Brain microvascular endothelial cell (primary cell): ENCODE measurements around the gene APOBEC3F.

Experiments
- DNase-seq: peaks from one replicate; pipeline ENCODE4 v3.0.0-alpha.2; 2020
- H3K27ac ChIP-seq: fragments of 250-450 bp; sonication (Bioruptor Pico); 2 replicates; pipeline ENCODE4 v1.5.1; 2020; ENCODE audit warnings: mild to moderate bottlenecking, moderate library complexity
- H3K27me3 ChIP-seq: fragments of 250-450 bp; sonication (Bioruptor Pico); replicated peaks from 2 replicates; pipeline ENCODE4 v1.5.1; 2020; ENCODE audit warnings: mild to moderate bottlenecking
- H3K36me3 ChIP-seq: fragments of 250-450 bp; sonication (Bioruptor Pico); replicated peaks from 2 replicates; pipeline ENCODE4 v1.5.1; 2020; ENCODE audit warnings: mild to moderate bottlenecking
- H3K4me3 ChIP-seq: 2 replicates; pipeline ENCODE4 v1.5.1; 2011; ENCODE audit warnings: low read depth, mild to moderate bottlenecking, control low read depth, low read length, moderate library complexity
- in situ Hi-C: cut with HindIII; loops from 2 replicates; pipeline ENCODE4 v1.10.0; 2017; ENCODE audit warnings: low sequenced_read_pairs, low pct_ligation_motif_present
- TF ChIP-seq, protein P1 (sequence below): IDR thresholded peaks from 2 replicates; pipeline ENCODE4 v1.5.1; 2011; ENCODE audit warnings: low read depth, mild to moderate bottlenecking, moderate library complexity, low read length, control low read depth, inconsistent platforms; ENCODE audit errors: missing control alignments

Gene APOBEC3F

DNA sequence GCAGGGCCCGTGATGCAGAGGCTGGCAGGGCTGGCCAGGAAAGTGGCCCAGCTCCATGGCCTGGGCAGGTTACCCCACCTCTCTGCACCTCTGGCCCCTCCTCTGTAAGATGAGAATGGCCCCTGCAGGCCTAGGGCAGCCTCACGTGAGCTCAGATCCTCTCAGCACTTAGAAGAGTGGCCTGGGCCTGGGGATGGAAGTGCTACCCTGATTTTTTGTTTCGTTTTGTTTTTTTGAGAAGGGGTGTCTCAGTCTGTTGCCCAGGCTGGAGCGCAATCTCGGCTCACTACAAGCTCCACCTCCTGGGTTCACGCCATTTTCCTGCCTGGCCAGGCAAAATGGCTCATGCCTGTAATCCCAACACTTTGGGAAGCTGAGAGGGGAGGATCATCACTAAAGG is 57.4 kb downstream of the APOBEC3F start:
- TF ChIP-seq, protein P1, sequence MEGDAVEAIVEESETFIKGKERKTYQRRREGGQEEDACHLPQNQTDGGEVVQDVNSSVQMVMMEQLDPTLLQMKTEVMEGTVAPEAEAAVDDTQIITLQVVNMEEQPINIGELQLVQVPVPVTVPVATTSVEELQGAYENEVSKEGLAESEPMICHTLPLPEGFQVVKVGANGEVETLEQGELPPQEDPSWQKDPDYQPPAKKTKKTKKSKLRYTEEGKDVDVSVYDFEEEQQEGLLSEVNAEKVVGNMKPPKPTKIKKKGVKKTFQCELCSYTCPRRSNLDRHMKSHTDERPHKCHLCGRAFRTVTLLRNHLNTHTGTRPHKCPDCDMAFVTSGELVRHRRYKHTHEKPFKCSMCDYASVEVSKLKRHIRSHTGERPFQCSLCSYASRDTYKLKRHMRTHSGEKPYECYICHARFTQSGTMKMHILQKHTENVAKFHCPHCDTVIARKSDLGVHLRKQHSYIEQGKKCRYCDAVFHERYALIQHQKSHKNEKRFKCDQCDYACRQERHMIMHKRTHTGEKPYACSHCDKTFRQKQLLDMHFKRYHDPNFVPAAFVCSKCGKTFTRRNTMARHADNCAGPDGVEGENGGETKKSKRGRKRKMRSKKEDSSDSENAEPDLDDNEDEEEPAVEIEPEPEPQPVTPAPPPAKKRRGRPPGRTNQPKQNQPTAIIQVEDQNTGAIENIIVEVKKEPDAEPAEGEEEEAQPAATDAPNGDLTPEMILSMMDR, result no peak
- H3K4me3 ChIP-seq, result no peak overlapping the region
- no peaks in the 10 kb centered on the region for H3K36me3 ChIP-seq
- no peak overlapping the region for H3K27ac ChIP-seq
- DNase-seq, result no peak
- no peaks in the 10 kb centered on the region for H3K27me3 ChIP-seq
- in situ Hi-C loops, result no loop called here

DNA sequence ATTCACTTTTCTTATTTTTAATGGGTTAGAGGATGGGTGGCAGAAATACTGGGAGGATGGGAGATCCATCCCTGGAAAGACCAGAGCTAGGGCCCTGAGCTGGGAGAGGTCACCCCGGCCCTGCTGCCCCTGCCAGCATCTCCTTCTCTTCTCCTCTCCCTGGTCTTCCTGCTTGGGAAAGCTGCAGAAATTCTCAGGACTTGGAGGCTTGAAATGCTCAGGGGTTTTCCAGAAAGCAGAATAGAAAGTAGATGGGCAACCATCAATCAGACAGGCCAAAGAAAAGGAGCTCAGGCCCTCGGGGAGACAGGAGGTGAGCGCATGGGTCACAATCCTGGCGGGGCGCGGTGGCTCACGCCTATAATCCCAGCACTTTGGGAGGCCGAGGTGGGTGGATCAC is 57.9 kb downstream of the APOBEC3F start:
- in situ Hi-C loops, result no loop called here
- H3K36me3 ChIP-seq, result no peaks in the 10 kb centered on the region
- TF ChIP-seq, protein P1, result no peak
- H3K4me3 ChIP-seq, result no peak overlapping the region
- no peak for DNase-seq
- no peaks in the 10 kb centered on the region for H3K27me3 ChIP-seq
- H3K27ac ChIP-seq, result no peak overlapping the region

- no peak for DNase-seq
- Histone ChIP-seq H3K27ac (no peak overlapping the region), H3K4me3 (no peak overlapping the region), H3K36me3 (no peaks in the 10 kb centered on the region), H3K27me3 (no peaks in the 10 kb centered on the region)
- TF ChIP-seq, protein P1, result no peak
- in situ Hi-C loops, result no loop called here
Measured at GRCh38 chr22:39101226-39101625, 60.6 kb downstream of the APOBEC3F start.

- Histone ChIP-seq H3K27me3 (no peaks in the 10 kb centered on the region), H3K27ac (no peak overlapping the region), H3K36me3 (no peaks in the 10 kb centered on the region), H3K4me3 (no peak overlapping the region)
- DNase-seq, result no peak
- TF ChIP-seq, protein P1, result no peak
- in situ Hi-C loops, result no loop called here
Measured at GRCh38 chr22:39103431-39103830, 62.8 kb downstream of the APOBEC3F start.
